Skeletal muscle satellite cell (primary cell): ENCODE measurements around the gene CDK18.

ENCODE experiments used
- H3K27me3 ChIP-seq: 2 replicates; pipeline ENCODE4 v1.7.0; 2013; ENCODE audit warnings: low read length; ENCODE audit not compliant: control insufficient read depth, insufficient read depth
- H3K36me3 ChIP-seq: 2 replicates; pipeline ENCODE4 v1.7.0; 2013; ENCODE audit warnings: mild to moderate bottlenecking, control low read depth, low read length; ENCODE audit not compliant: insufficient read depth
- H3K4me1 ChIP-seq: 2 replicates; pipeline ENCODE4 v1.7.0; 2013; ENCODE audit warnings: low read length; ENCODE audit not compliant: control insufficient read depth, insufficient read depth
- H3K4me2 ChIP-seq: 2 replicates; pipeline ENCODE4 v1.7.0; 2013; ENCODE audit warnings: mild to moderate bottlenecking, low read length
- H3K4me3 ChIP-seq: 2 replicates; pipeline ENCODE4 v1.7.0; 2013; ENCODE audit warnings: low read length
- H3K9ac ChIP-seq: 2 replicates; pipeline ENCODE4 v1.7.0; 2013; ENCODE audit warnings: mild to moderate bottlenecking, low read depth, low read length, moderate library complexity
- H3K9me3 ChIP-seq: replicated peaks from 2 replicates; pipeline ENCODE4 v1.7.0; 2013; ENCODE audit warnings: mild to moderate bottlenecking, control low read depth, low read length

The CDK18 gene

GRCh38 chr1:205554026-205554811 lies 49.8 kb downstream of the CDK18 start:
- no peak overlapping the region for H3K9ac ChIP-seq
- no peaks in the 10 kb centered on the region for H3K36me3 ChIP-seq
- H3K9me3 ChIP-seq: no peaks in the 10 kb centered on the region
- H3K4me2 ChIP-seq: no peak overlapping the region
- no peaks in the 10 kb centered on the region for H3K4me1 ChIP-seq
- H3K27me3 ChIP-seq: peaks cover 44% of the 10 kb centered on the region
- no peak overlapping the region for H3K4me3 ChIP-seq

- H3K9ac ChIP-seq: no peak overlapping the region
- H3K4me1 ChIP-seq: no peaks in the 10 kb centered on the region
- no peak overlapping the region for H3K4me2 ChIP-seq
- H3K36me3 ChIP-seq: no peaks in the 10 kb centered on the region
- no peak overlapping the region for H3K4me3 ChIP-seq
- H3K9me3 ChIP-seq: no peaks in the 10 kb centered on the region
- H3K27me3 ChIP-seq: peaks cover 43% of the 10 kb centered on the region
Measured at GRCh38 chr1:205561501-205562203, 57.2 kb downstream of the CDK18 start.

GRCh38 chr1:205563927-205564441 lies 59.5 kb downstream of the CDK18 start:
- H3K4me3 ChIP-seq: no peak overlapping the region
- H3K4me1 ChIP-seq: no peaks in the 10 kb centered on the region
- H3K9me3 ChIP-seq: no peaks in the 10 kb centered on the region
- no peak overlapping the region for H3K4me2 ChIP-seq
- no peaks in the 10 kb centered on the region for H3K36me3 ChIP-seq
- no peak overlapping the region for H3K9ac ChIP-seq
- H3K27me3 ChIP-seq: peaks cover 56% of the 10 kb centered on the region

DNA sequence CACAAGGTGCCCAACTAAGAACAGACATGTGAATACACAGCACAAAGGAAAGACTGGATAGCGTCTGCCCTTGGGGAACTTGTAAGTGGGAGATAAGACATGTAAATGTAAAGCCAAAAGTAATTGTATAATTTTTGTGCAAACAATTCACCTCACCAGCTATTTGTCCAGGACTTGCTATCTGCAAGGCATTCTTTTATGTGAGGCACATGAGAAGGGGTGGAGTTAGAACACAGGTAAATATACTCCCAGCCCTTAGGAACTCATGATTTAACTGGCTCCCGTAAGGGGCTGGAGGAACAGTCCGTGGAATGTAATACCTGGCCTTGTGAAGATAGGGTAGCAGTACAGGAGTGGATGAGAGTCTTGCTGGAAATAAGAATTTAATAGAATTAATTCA lies 61.3 kb downstream of the CDK18 start:
- H3K36me3 ChIP-seq: no peaks in the 10 kb centered on the region
- no peaks in the 10 kb centered on the region for H3K9me3 ChIP-seq
- peaks cover 70% of the 10 kb centered on the region for H3K27me3 ChIP-seq
- no peak overlapping the region for H3K9ac ChIP-seq
- H3K4me3 ChIP-seq: no peak overlapping the region
- no peaks in the 10 kb centered on the region for H3K4me1 ChIP-seq
- H3K4me2 ChIP-seq: no peak overlapping the region

- H3K4me2 ChIP-seq: no peak overlapping the region
- no peaks in the 10 kb centered on the region for H3K4me1 ChIP-seq
- H3K9me3 ChIP-seq: no peaks in the 10 kb centered on the region
- no peak overlapping the region for H3K4me3 ChIP-seq
- H3K36me3 ChIP-seq: no peaks in the 10 kb centered on the region
- H3K27me3 ChIP-seq: peaks cover 81% of the 10 kb centered on the region
- H3K9ac ChIP-seq: no peak overlapping the region
Measured at GRCh38 chr1:205567716-205568115, 63.2 kb downstream of the CDK18 start.

DNA sequence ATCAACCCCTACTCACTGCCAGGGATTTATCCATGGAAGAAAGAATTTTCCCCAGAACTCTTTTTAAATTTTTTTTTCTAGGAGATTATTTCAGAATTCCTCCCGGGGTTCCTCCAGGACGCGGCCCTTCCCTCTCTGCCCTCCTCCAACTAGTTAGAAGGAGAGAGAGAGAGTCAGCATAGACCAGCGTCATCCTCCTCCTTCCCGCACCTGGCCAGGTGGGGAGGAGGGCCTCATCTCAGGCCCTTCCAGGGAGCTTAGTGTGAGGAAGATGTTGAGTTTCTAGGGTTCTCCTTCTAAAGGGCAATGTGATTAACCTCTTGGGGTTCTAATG lies 63.6 kb downstream of the CDK18 start:
- H3K27me3 ChIP-seq: peaks cover 83% of the 10 kb centered on the region
- no peaks in the 10 kb centered on the region for H3K9me3 ChIP-seq
- no peaks in the 10 kb centered on the region for H3K4me1 ChIP-seq
- H3K36me3 ChIP-seq: no peaks in the 10 kb centered on the region
- no peak overlapping the region for H3K9ac ChIP-seq
- H3K4me2 ChIP-seq: no peak overlapping the region
- no peak overlapping the region for H3K4me3 ChIP-seq

DNA sequence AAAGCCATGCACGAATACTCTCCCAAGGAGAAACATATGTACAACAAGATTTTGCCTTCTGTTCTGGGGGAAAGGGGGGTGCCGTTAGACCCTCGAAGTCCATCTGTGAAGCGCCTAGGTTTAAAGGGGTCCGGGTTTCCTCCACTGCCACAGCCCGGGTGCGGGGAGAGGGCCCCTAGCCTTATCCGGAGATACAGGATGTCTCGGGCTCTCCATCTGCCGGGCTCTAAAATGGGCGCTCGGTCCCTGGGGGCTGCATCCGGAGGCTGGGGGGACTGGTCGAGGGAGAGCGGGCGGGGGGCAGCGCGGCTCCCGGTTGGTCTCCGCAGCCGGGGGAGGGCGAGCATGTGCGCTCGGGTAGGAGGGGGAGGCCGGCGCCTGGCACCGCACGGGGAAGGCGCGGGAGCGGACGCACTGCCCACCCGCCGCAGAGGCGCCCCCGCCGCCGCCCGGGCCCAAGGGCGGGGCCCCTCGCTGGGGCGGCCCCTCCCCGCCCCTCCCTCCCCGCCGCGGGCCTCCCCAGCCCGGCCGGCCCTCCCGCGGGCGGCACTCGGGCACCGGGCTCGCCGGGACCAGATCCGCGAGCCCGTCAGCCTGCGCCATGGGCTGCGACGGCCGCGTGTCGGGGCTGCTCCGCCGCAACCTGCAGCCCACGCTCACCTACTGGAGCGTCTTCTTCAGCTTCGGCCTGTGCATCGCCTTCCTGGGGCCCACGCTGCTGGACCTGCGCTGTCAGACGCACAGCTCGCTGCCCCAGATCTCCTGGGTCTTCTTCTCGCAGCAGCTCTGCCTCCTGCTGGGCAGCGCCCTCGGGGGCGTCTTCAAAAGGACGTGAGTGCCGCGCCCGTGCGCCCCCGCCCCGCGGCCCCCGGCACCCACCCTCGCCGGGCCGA lies 64.2 kb downstream of the CDK18 start:
- Histone ChIP-seq H3K9ac (no peak overlapping the region), H3K4me2 (peak overlapping the region; percentile 59), H3K27me3 (peaks cover 84% of the 10 kb centered on the region), H3K36me3 (no peaks in the 10 kb centered on the region), H3K4me3 (peak overlapping the region; percentile 39), H3K9me3 (no peaks in the 10 kb centered on the region), H3K4me1 (no peaks in the 10 kb centered on the region)

GRCh38 chr1:205569411-205570172 lies 65.1 kb downstream of the CDK18 start:
- H3K9me3 ChIP-seq: no peaks in the 10 kb centered on the region
- no peak overlapping the region for H3K9ac ChIP-seq
- H3K4me1 ChIP-seq: no peaks in the 10 kb centered on the region
- no peaks in the 10 kb centered on the region for H3K36me3 ChIP-seq
- H3K27me3 ChIP-seq: peaks cover 79% of the 10 kb centered on the region
- no peak overlapping the region for H3K4me2 ChIP-seq
- H3K4me3 ChIP-seq: no peak overlapping the region

DNA sequence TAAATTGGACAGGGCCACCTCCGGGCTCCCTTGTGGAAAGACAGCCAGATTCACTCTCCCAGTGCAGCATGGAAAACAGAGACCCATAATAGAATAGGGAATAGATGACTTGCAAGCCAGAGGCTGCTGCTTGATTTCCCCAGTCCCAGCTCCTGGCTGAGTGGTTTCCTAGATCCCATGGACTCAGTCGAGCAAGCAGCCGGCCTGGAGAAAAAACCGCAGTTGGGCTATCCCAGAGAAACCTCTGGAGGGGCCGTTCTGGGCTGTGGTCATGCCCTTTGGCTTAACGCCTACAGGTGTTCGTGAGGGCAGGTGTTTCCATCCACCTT lies 65.7 kb downstream of the CDK18 start:
- Histone ChIP-seq H3K36me3 (no peaks in the 10 kb centered on the region), H3K27me3 (peaks cover 84% of the 10 kb centered on the region), H3K9me3 (no peaks in the 10 kb centered on the region), H3K4me2 (no peak overlapping the region), H3K9ac (no peak overlapping the region), H3K4me1 (no peaks in the 10 kb centered on the region), H3K4me3 (no peak overlapping the region)

DNA sequence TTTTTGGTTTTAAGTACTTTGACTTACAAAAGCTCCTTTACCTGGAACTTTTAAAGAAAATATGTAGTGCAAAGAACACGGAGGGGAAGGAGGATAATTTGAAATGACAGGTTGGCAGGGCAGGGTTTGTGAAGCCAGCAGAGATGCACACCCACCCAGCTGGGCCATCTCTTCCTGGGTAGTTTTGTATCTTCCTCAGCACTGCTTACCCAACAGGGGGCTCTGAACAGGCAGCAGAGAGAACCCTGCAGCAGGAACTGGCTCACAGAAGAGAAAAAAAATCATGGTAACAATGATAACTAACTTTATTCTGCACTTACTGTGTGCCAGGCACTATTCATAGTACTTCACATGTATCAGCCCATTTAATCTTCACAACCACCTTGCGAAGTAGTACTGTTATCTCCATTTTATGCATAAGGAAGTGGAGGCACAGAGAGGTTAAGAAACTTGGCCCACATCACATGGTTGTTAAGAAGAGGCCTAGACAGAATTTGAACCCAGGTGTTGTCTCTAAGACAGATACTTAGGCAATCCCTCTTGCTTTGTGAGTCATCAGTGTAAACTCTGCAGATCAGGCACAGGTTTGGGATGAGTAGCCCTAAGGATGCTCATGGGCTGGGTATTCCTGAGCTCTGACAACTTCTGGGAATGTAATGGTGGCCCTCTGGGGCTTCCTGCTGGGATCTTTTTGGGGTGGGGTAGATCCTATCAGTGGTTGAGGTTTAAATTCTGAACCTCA lies 66.5 kb downstream of the CDK18 start:
- H3K36me3 ChIP-seq: no peaks in the 10 kb centered on the region
- no peak overlapping the region for H3K9ac ChIP-seq
- no peak overlapping the region for H3K4me2 ChIP-seq
- H3K4me3 ChIP-seq: no peak overlapping the region
- H3K9me3 ChIP-seq: no peaks in the 10 kb centered on the region
- H3K4me1 ChIP-seq: no peaks in the 10 kb centered on the region
- peaks cover 84% of the 10 kb centered on the region for H3K27me3 ChIP-seq
